ENCODE data around the gene FAM120AOS. TPM values are rescaled to one million over a fixed set of nuclear protein-coding genes. Genes with fewer than 3 reads are reported as not detected.

Gene FAM120AOS
- total RNA-seq, 1 experiment from 2014 or later, result 36.0 TPM

DNA sequence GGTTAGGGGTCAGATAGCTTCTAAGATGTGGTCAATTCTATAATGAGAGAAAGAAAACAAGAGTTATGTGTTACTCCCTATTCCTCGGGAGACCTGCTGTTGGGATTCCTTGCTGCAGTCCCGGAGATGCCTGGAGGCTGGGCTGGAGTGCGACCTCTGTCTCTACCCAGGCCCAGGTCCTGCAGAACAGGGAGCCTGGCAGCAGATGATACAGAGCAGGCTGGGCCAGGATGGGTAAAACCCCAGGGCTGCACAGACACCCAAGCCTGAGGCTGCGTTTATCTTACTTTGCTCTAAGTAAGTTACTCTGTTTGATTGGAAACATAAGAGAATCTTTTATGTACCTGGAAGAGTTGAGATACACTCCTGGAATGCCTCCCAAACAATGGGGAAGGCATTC, 26.9 kb upstream of the FAM120AOS start:
- ATAC-seq, result no peak
- H3K9me3 ChIP-seq (ENCODE audit: control insufficient read depth, insufficient read depth, low read depth, low read length), result no peaks in the 10 kb centered on the region
- in situ Hi-C loops (cut with HindIII; ENCODE audit: low pct_unique_long_range_greater_than_20kb, low sequenced_read_pairs) (no loop called here), intact Hi-C loops (cut with micrococcal nuclease; ENCODE audit: unreplicated experiment) (no loop called here)
- BruUV-seq (replicated peaks), result no TSS peak
- no peak for DNase-seq (ENCODE audit: low read depth, low spot score)
- no peaks in the 10 kb centered on the region; the same call in 1 of the 2 replicates for H3K36me3 ChIP-seq (ENCODE audit: control insufficient read depth, insufficient read depth, low read length)
- ChIA-PET POLR2A (no interaction called here), CTCF (no interaction called here)
- no peak for TF ChIP-seq SIN3A (IDR thresholded peaks at IDR 0.05; ENCODE audit: borderline replicate concordance, insufficient read depth, low read depth, low read length)
- TF ChIP-seq, protein P1, sequence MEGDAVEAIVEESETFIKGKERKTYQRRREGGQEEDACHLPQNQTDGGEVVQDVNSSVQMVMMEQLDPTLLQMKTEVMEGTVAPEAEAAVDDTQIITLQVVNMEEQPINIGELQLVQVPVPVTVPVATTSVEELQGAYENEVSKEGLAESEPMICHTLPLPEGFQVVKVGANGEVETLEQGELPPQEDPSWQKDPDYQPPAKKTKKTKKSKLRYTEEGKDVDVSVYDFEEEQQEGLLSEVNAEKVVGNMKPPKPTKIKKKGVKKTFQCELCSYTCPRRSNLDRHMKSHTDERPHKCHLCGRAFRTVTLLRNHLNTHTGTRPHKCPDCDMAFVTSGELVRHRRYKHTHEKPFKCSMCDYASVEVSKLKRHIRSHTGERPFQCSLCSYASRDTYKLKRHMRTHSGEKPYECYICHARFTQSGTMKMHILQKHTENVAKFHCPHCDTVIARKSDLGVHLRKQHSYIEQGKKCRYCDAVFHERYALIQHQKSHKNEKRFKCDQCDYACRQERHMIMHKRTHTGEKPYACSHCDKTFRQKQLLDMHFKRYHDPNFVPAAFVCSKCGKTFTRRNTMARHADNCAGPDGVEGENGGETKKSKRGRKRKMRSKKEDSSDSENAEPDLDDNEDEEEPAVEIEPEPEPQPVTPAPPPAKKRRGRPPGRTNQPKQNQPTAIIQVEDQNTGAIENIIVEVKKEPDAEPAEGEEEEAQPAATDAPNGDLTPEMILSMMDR (IDR thresholded peaks at IDR 0.05), result no peak
- TF ChIP-seq, protein P2, sequence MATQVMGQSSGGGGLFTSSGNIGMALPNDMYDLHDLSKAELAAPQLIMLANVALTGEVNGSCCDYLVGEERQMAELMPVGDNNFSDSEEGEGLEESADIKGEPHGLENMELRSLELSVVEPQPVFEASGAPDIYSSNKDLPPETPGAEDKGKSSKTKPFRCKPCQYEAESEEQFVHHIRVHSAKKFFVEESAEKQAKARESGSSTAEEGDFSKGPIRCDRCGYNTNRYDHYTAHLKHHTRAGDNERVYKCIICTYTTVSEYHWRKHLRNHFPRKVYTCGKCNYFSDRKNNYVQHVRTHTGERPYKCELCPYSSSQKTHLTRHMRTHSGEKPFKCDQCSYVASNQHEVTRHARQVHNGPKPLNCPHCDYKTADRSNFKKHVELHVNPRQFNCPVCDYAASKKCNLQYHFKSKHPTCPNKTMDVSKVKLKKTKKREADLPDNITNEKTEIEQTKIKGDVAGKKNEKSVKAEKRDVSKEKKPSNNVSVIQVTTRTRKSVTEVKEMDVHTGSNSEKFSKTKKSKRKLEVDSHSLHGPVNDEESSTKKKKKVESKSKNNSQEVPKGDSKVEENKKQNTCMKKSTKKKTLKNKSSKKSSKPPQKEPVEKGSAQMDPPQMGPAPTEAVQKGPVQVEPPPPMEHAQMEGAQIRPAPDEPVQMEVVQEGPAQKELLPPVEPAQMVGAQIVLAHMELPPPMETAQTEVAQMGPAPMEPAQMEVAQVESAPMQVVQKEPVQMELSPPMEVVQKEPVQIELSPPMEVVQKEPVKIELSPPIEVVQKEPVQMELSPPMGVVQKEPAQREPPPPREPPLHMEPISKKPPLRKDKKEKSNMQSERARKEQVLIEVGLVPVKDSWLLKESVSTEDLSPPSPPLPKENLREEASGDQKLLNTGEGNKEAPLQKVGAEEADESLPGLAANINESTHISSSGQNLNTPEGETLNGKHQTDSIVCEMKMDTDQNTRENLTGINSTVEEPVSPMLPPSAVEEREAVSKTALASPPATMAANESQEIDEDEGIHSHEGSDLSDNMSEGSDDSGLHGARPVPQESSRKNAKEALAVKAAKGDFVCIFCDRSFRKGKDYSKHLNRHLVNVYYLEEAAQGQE (IDR thresholded peaks at IDR 0.05; ENCODE audit: insufficient read depth in 1 of 2, low read depth in 2 of 2, low read length in 1 of 2), result no peak
- H3K27me3 ChIP-seq (ENCODE audit: control insufficient read depth, insufficient read depth, low read length), result no peaks in the 10 kb centered on the region
- H3K4me1 ChIP-seq (ENCODE audit: control insufficient read depth, insufficient read depth, low read length), result no peaks in the 10 kb centered on the region
- H3K4me3 ChIP-seq (ENCODE audit: low read depth in 2 of 2, low read length in 2 of 2), result no peak overlapping the region
- no peak overlapping the region for H3K27ac ChIP-seq (ENCODE audit: low read length)

DNA sequence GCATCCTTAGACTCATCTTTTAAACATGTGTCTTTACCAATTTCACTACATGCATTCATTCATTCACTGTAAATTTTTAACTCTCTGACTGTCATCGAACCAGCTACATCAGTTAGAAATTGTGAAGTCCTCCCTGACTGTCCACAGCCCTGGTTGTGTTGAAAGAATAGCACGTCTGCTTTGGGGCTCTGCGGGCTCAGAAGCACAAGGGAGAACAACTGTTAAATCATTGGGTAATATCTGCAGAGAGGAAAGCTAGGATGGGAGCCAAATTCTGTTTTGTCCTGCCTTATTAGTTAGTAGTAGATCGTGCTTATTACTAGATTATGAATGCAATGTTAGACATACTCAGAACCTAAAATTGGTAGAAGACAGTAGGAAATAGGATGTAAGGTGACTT, 26.3 kb upstream of the FAM120AOS start:
- no peak for ATAC-seq
- Histone ChIP-seq H3K36me3 (ENCODE audit: control insufficient read depth, insufficient read depth, low read length) (no peaks in the 10 kb centered on the region; the same call in 1 of the 2 replicates), H3K9me3 (ENCODE audit: control insufficient read depth, insufficient read depth, low read depth, low read length) (no peaks in the 10 kb centered on the region), H3K4me1 (ENCODE audit: control insufficient read depth, insufficient read depth, low read length) (no peaks in the 10 kb centered on the region), H3K27me3 (ENCODE audit: control insufficient read depth, insufficient read depth, low read length) (no peaks in the 10 kb centered on the region), H3K4me3 (ENCODE audit: low read depth in 2 of 2, low read length in 2 of 2) (no peak overlapping the region), H3K27ac (ENCODE audit: low read length) (no peak overlapping the region)
- ChIA-PET CTCF (no interaction called here), POLR2A (no interaction called here)
- intact Hi-C loops (cut with micrococcal nuclease; ENCODE audit: unreplicated experiment), result no loop called here
- no TSS peak for BruUV-seq (replicated peaks)
- no peak for TF ChIP-seq SIN3A (IDR thresholded peaks at IDR 0.05; ENCODE audit: borderline replicate concordance, insufficient read depth, low read depth, low read length)
- TF ChIP-seq, protein P1 (IDR thresholded peaks at IDR 0.05), result no peak
- TF ChIP-seq POLR2AphosphoS5 (IDR thresholded peaks at IDR 0.05; ENCODE audit: low read depth, low read length), result no peak
- TF ChIP-seq, protein P2 (IDR thresholded peaks at IDR 0.05; ENCODE audit: insufficient read depth in 1 of 2, low read depth in 2 of 2, low read length in 1 of 2), result no peak
- TF ChIP-seq TCF7L2 (IDR thresholded peaks at IDR 0.05; ENCODE audit: low read depth, low read length), result no peak
- DNase-seq (ENCODE audit: low read depth, low spot score), result no peak
- in situ Hi-C loops (cut with HindIII; ENCODE audit: low pct_unique_long_range_greater_than_20kb, low sequenced_read_pairs), result no loop called here
